EL (cell line): Measurements from ENCODE around the gene THAP3.
"Not testable (repeated sequence)": the region's sequence is repeated elsewhere in the genome, so short reads cannot be mapped to it uniquely, and the experiment has no call there.

Experiments used
- DNase-seq: peaks from one replicate; pipeline ENCODE4 v3.0.0-alpha.2; 2016

The THAP3 gene

GRCh38 chr1:6635910-6636760 lies 11.5 kb downstream of the THAP3 start:
- DNase-seq = peak; percentile 22

- not testable (repeated sequence) for DNase-seq
Measured at GRCh38 chr1:6636778-6637177, 12.1 kb downstream of the THAP3 start.

- no peak for DNase-seq
Measured at GRCh38 chr1:6637770-6638169, 13.1 kb downstream of the THAP3 start.

- no peak for DNase-seq
Measured at GRCh38 chr1:6638226-6638625, 13.6 kb downstream of the THAP3 start.

GRCh38 chr1:6640867-6641266 lies 16.2 kb downstream of the THAP3 start:
- not testable (repeated sequence) for DNase-seq

- no peak for DNase-seq
Measured at GRCh38 chr1:6645018-6645417, 20.4 kb downstream of the THAP3 start.

- DNase-seq = peak; percentile 47
Measured at GRCh38 chr1:6646499-6647148, 22.0 kb downstream of the THAP3 start.

- no peak for DNase-seq
Measured at GRCh38 chr1:6648556-6648955, 23.9 kb downstream of the THAP3 start.

- DNase-seq = no peak
Measured at GRCh38 chr1:6651909-6652308, 27.2 kb downstream of the THAP3 start.

- no peak for DNase-seq
Measured at GRCh38 chr1:6652986-6653385, 28.3 kb downstream of the THAP3 start.

GRCh38 chr1:6653436-6654290 lies 29.0 kb downstream of the THAP3 start:
- no peak for DNase-seq

GRCh38 chr1:6657138-6657537 lies 32.5 kb downstream of the THAP3 start:
- DNase-seq = no peak

GRCh38 chr1:6658359-6659060 lies 33.8 kb downstream of the THAP3 start:
- DNase-seq = no peak

GRCh38 chr1:6660415-6661049 lies 35.9 kb downstream of the THAP3 start:
- no peak for DNase-seq

GRCh38 chr1:6662468-6662867 lies 37.8 kb downstream of the THAP3 start:
- not testable (repeated sequence) for DNase-seq

- no peak for DNase-seq
Measured at GRCh38 chr1:6666696-6667095, 42.0 kb downstream of the THAP3 start.

GRCh38 chr1:6667139-6667538 lies 42.5 kb downstream of the THAP3 start:
- DNase-seq = no peak

GRCh38 chr1:6668503-6668902 lies 43.8 kb downstream of the THAP3 start:
- DNase-seq = no peak

GRCh38 chr1:6672558-6672957 lies 47.9 kb downstream of the THAP3 start:
- DNase-seq = no peak

- no peak for DNase-seq
Measured at GRCh38 chr1:6673816-6674398, 49.2 kb downstream of the THAP3 start.

GRCh38 chr1:6674771-6675170 lies 50.1 kb downstream of the THAP3 start:
- no peak for DNase-seq

GRCh38 chr1:6675941-6676340 lies 51.3 kb downstream of the THAP3 start:
- no peak for DNase-seq
